Activated CD8-positive, alpha-beta memory T cell treated with anti-CD3 and anti-CD28 coated beads for 1 hour (primary cell): ENCODE results near the gene INSM1.
"Not testable (repeated sequence)": the region's sequence is repeated elsewhere in the genome, so short reads cannot be mapped to it uniquely, and the experiment has no call there.

Source experiments
- DNase-seq, 2 donors: peaks; one replicate each; pipeline ENCODE4 v3.0.0-alpha.2; 2020; ENCODE audit warnings: low read depth in 1 of 2; ENCODE audit errors: extremely low read depth in 1 of 2

Gene INSM1, protein sequence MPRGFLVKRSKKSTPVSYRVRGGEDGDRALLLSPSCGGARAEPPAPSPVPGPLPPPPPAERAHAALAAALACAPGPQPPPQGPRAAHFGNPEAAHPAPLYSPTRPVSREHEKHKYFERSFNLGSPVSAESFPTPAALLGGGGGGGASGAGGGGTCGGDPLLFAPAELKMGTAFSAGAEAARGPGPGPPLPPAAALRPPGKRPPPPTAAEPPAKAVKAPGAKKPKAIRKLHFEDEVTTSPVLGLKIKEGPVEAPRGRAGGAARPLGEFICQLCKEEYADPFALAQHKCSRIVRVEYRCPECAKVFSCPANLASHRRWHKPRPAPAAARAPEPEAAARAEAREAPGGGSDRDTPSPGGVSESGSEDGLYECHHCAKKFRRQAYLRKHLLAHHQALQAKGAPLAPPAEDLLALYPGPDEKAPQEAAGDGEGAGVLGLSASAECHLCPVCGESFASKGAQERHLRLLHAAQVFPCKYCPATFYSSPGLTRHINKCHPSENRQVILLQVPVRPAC

DNA sequence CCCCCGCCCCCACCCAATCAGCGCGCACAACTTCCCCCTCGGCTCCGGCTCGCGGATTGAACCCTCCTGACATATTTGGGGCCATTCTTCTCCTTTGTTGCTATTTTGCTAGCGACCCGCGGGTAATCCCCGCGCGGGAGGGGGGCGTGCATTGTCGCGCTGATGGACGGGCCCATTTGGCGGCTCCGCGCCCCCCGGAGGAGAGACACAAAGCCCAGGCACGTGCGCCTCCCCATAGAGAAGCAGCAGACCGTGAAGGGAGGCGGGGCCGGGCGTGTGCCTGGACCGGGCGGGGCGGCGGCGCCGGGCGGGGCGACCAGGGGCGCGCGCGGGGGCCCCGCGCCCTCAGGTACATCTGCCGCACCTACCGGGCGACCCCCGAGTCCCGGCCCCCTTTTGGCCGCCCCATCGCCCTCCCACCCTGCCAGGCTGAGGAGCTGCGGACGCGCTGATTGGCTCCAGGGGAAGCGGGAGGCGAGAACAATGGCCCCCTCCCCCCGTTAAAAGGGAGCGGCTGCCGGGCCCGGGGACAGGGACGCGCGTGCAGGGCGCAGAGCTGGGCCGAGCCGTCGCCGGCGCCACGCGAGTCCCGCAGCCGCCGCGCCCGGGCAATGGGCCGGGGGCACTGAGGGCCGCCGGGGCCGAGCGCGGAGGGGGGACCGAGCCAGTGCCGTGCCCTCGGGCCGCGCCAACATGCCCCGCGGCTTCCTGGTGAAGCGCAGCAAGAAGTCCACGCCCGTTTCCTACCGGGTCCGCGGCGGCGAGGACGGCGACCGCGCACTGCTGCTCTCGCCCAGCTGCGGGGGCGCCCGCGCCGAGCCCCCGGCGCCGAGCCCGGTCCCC lies at the start of gene INSM1:
Gene INSM1 (plus strand): TSS at position 530 of the 843 bp plus-strand sequence. CDS start 164 bp downstream, at position 694.
- no peak for DNase-seq

DNA sequence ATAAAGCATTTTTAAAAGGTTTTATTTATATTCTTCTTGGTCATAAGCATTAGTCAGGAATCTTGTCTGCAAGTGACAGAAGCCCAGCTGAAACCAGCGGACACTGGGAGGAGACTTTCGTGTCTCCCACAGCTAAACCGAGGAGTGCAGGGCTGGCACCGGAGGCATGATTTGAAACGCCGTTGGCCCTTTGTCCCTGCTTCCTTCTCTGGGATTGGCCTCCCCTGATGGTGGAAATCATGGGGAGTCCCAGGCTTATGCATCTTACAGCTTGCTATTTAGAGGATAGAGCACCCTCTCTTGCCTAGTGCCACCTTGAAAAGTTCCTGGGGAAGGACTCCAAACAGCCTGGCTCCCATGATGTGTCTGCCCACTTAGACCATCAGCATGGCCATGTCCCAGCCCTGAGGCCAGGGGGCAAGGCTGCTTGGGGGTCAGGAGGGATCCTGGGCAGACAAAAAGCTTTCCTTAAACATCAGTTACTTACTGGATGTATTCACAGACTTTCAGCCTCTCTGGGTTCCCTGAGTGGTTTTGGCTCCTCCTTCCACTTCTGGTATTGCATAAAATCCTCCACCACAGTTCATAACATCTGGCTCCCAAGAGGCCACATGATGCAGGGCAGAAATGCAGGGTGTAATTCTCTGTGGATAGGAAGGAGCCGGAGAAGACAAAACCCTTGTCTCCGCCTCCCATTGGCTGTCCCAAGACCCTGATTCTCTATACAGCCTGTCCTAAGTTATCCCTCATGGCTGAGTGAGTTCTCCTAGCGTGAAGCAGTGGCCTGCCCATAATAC lies 49.3 kb upstream of the INSM1 start:
- DNase-seq = no peak

DNA sequence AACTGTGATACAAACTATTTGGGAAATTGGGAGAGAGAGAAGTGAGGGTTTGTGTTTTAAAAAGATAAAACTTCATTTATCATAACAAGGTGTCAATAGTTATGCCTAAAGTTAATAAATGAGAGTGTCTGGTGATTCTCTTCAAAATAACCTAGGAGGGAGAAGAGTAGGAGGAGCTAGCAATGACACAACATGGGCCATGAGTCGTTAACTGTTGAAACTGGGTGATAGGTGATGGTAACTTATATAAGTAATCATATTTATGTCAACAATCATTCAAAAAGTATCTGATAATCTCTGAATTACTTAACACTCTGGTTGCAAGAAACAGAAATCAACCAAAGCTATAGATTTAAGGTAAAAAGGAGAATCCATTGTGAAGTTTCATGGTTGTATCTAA lies 46.8 kb upstream of the INSM1 start:
- no peak for DNase-seq

DNA sequence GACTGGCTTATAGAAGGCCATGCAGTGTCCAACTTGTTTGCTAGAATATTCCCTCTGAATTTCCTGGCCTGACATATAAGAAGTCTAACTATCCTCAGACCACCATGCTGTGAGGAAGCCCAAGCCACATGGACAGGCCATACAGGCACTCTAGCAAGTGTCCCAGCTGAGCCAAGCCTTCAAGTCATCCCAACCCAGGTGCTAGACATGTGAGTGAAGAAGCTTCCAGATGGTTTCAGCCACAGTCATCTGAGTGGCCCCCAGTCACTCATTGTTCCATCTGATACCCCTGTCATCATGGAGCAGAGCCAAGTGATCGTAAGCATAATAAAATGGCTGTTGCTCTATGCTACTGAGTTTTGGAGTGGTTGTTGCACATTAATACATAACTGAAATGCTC lies 46.0 kb upstream of the INSM1 start:
- DNase-seq = no peak

DNA sequence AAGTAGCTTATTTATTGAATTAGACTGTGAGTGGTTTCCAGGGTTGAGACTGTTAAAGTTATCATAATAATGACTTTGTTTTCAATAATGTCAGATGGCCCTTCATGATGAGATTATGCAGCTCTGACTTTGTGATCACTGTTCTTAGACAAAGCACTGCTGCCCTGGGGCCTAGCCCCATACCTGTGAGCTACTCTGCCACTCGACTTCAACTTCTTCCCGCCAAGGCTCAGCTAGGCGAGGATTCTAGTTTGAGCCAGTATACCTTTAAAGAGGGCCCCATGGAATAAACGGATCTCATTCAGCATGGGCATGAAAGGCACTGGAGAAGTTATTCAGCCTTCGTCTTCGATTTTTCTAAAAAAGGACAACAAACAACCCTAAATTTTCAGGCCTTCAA lies 45.0 kb upstream of the INSM1 start:
- DNase-seq = no peak

DNA sequence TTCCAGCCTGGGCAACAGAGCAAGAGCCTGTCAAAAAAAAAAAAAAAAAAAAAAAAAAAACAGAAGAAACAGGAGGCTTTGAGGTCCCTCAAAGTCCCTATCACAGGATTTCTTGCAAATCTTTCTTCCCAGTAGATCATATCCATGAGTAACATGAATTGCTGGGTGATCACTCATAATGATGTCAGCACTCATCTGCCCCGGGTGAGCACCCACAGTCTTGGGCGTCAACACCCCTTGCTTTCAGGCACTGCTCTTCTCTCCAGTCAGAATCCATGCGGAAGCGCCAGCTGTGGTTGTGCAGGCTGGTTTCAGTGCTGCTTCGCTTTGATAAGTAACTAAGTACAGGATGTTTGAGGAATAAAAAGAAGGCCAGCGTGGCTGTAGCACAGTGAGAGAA lies 40.2 kb upstream of the INSM1 start:
- DNase-seq = no peak

DNA sequence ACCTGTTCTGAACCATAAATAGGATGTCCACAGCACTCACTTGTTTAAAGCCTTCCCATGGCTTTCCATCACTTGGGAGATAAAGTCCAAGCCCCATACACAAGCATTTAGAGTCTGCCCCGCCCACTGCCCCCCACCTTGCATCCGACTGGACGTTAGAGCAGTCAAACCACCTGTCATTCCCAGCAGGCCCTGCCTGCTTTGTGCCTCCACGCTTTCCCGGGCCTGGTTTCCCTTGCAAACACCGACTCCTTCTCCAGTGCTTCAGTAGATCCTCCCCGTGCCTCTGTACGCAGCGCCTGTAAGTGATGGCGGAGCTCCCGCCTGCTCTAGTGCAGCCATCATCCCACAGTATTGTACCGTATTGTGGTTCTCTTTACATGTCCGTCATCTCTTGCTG lies 38.3 kb upstream of the INSM1 start:
- no peak for DNase-seq

DNA sequence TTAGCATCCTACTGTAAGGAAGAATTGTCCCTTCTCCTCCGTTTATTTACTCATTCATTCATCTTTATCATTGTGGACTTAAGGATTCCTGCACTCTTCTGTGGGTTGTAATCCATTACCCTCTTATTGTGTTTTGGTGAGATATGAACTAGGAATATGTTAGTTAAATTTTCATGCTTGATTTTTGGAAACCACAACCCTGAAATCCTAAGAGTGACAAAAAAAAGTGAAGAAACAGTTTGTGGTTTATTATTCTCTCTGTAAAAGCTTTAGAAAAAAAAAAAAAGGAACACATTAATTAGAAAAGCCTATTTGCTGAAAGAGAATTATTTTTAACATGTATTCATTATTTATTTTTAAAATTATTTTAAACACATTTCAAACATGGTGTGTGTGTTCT lies 36.7 kb upstream of the INSM1 start:
- no peak for DNase-seq

DNA sequence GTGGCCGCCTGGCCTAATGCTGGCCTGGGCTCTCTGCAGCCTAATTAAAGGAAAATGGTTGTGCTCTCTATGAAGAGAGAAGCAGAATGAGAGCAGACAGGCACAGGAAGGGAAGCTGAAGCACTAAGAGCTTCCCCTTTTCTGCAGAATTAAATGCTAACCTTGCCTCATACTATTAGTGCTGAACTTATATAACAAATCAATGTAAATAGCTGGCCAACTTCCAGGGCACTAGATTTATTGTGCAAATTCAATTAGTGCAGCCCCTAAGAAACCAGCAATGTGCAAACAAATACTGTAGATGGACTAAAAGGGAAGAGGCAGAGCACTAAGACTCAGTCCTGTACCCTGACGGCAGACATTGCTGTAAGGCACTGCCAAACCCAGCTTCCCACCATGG lies 36.1 kb upstream of the INSM1 start:
- DNase-seq = no peak

DNA sequence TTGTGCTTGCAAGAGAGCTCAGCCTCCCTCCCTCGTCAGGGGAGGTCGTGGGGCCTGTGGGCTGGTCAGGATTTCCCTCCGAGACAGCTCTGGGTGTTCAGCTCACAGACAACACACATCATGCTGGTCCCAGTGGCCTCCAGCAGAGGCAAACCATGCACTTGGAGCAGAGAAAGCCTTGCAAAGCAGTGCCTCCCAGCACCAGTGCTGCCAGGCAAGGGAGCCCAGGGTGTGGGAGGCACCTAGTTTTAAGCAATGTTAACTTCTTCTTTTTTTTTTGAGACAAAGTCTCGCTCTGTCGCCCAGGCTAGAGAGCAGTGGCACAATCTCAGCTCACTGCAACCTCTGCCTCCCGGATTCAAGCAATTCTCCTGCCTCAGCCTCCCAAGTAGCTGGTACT lies 34.0 kb upstream of the INSM1 start:
- DNase-seq = no peak

DNA sequence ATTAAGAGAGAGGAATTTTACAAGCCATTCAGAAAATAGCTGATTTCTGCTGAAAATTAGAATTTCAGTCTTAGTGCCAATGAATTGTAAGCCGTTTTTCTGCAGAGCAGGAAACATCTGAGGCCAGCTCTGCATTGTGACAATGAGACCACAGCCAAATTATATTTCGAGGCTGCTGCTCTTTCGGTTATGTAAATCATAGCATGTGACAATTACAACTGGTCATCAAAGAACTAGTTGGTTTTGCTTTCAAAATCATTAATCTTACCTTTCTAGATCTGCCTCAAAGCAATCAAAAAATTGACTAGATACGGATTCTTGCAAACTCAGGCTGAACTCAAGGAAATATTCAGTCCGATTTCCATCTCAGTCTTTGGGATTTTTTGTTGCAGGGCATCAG lies 33.4 kb upstream of the INSM1 start:
- DNase-seq = no peak

DNA sequence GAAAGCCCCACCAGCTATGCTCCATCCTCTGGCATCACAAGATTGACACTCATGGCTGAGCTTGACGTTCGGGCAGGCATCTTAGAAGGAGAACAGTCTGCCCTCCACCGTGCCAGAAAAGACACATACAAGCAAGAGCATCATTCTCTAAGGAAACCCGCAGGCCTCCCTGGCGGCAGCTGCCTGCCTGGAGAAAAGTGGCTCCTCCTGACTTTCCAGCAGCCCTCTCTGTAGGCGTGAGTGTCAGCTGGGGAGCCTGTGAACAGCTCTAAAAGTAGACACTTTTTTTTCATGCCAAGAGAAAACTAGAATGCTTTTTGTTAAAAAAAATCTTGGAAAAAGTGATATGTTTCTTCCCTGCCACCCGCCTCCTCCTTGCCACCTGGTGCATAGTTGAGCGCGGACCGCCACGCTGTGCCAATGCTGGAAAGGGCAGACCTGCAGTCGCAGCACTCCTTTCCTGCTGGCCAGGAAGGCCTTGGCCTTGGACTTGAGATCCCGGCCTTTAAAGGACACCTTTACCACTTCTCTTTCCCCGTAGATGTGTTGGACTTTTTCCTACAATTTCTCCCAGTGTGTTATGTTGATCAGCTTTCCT lies 29.7 kb upstream of the INSM1 start:
- DNase-seq = no peak

DNA sequence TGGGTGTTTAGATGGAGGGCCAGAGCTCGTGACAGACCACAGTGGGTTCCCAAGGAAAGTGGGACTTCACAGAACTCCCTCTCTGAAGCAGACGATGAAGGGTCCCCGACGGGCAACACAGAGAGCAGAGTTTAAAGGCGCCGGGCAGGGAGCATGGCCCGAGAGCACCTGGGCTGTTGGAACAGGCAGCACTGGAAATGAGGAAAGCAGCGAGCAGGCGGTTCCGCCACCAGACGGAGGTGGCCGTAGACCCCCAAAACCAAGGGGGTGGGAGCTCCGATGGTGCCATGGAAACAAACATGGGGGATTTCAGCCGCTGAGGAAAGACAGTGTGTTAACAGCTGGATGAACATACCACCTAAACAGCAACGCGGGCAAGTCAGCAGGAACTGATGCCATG lies 27.5 kb upstream of the INSM1 start:
- no peak for DNase-seq

DNA sequence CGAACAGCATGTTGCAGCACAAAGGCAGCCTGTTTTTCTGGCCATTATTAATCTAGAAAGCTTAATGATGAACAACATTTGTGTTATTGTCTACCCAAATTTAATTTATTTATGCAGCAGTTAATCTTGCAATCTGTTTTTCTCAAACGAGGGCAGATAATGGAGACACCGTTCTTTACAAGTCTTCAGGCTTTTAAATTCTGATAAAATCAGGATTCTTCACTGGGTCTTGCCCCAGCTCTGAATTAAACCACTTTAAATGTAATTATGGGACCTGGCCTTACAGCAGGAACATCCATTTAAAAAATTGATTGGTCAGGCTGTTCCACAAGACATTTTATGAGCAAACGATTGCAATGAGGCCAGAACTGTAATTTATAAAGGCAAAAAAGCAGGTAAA lies 26.5 kb upstream of the INSM1 start:
- no peak for DNase-seq

DNA sequence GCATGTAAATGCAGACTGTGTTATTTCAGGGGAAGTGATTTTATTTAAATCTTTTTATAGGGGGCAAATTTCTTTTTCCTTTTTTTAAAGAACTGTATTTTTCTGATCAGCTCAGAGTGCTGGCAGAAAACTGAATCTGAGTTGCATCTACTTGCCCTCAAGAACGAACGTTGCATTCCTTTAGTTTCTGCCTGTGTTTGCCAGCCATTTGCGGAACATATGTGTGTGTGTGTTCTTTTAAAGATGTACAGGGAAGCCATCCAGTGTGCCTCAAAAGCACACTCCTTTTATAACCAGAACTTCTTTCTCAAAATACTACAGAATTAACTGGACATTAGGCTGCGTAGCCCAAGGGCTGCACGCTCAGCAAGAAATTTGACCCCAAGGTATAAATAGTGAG lies 25.8 kb upstream of the INSM1 start:
- no peak for DNase-seq

DNA sequence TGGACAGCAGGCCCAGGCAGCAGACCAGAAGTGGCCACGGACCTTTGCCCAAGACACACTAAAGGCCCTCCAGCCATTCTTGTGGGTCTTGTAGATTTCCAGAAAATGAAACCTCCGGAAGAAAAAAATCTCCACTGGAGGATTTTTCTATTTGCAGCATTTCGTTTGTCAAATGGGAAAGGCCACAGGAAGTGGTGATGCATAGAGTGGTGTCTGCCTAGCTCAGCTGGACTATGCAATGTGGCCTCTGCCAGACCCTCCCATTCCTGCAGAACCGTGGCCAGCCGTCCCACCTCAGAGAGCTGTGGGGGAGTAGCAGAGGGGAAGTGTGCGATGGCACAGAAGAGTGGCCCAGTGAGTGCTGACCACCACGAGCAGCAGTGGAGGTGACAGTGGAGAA lies 24.0 kb upstream of the INSM1 start:
- DNase-seq = no peak

DNA sequence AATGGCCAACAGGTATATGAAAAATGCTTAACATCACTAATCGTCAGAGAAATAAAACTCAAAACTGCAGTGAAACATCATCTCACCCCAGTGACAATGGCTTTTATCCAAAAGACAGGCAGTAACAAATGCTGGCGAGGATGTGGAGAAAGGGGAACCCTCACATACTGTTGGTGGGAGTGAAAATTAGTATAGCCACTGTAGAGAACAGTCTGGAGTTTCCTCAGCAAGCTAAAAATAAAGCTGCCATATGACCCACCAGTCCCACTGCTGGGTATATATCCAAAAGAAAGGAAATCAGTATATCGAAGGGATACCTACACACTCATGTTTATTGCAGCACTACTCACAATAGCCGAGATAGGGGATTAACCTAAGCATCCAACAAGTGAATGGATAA lies 23.4 kb upstream of the INSM1 start:
- no peak for DNase-seq

DNA sequence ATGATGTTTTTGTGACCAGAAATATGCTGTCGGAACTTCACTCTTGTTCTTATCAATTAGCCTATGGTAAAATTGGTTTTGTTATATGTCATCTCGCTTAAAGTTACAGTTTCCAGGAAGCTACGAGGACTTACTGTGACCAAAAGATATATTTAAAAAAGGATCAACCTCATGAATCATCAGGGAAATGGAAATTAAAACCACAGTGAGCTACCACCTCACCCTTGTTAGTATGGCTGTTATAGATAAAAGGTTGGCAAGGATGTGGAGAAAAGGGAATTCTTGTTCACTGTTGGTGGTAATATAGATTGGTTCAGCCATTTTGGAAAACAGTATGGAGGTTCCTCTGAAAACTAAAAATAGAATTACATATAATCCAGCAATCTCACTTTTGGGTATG lies 14.3 kb upstream of the INSM1 start:
- no peak for DNase-seq

DNA sequence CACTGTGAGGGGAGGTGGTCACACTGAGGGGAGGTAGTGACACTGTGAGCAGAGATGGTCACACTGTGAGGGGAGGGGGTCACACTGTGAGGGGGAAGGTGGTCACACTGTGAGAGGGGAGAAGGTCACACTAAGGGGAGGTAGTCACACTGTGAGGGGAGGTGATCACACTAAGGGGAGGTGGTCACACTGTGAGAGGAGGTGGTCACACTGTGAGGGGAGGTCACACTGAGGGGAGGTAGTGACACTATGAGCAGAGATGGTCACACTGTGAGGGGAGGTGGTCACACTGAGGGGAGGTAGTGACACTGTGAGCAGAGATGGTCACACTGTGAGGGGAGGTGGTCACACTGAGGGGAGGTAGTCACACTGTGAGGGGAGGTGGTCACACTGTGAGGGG lies 12.4 kb upstream of the INSM1 start:
- DNase-seq = not testable (repeated sequence)

DNA sequence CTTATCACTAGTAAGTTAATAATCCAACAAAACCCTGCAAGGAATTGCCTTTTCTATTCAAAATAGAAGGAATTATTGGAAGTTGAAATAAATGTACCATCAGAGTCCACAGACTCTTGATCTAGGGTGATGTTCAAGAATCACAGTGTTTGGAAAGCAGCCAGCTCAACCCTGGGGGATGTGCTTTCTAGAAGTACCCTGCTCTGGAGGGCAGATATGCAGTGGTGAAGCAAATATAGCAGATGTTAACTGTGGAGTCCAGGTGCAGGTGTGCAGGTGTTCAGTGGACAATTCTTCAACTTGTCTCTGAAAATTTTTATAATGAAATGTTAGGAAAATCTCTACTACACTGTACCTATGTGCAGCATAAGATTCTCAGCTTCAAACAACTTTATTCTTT lies 9.1 kb upstream of the INSM1 start:
- DNase-seq = no peak

DNA sequence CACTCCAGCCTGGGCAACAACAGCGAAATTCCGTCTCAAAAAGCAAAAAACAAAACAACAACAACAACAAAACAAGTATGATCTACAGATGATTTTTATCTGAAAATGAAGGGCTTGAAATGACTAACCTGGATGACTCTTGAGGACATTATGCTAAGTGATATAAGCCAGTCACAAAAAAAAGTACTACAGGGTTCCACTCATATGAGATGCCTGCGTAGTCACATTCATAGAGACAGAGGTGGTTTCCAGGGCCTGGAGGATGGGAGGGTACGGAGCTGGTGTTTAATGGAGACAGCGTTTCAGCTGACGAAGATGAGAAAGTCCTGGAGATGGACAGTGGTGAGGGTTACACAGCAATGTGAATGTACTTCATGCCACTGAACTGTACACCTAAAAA lies 8.3 kb upstream of the INSM1 start:
- DNase-seq = no peak
